OCI-LY1 (cell line): ENCODE results near the gene TRIM37.

Experiments
- H2AFZ ChIP-seq: fragments of 200-600 bp; sonication (generic), shearing (Covaris generic); 2 replicates; pipeline ENCODE4 v1.6.0; 2014; ENCODE audit warnings: antibody characterized with exemption, mild to moderate bottlenecking, low read length
- H3F3A ChIP-seq: fragments of 200-600 bp; sonication (generic), shearing (Covaris generic); 2 replicates; pipeline ENCODE4 v1.6.0; 2014; ENCODE audit warnings: mild to moderate bottlenecking, antibody characterized with exemption, low read length, moderate library complexity; ENCODE audit not compliant: insufficient read depth
- H3K27ac ChIP-seq: fragments of 200-600 bp; sonication (generic); 2 replicates; pipeline ENCODE4 v1.5.1; 2014; ENCODE audit warnings: low read length, mixed run types, mild to moderate bottlenecking, low read depth; ENCODE audit not compliant: poor library complexity, severe bottlenecking
- H3K27me3 ChIP-seq: fragments of 200-600 bp; sonication (generic); 2 replicates; pipeline ENCODE4 v1.6.0; 2014; ENCODE audit warnings: antibody characterized with exemption, mild to moderate bottlenecking, low read length, moderate library complexity; ENCODE audit not compliant: insufficient read depth
- H3K36me3 ChIP-seq: fragments of 200-600 bp; sonication (generic); 2 replicates; pipeline ENCODE4 v1.6.1; 2014; ENCODE audit warnings: mild to moderate bottlenecking, antibody characterized with exemption, low read length, moderate library complexity, mixed read lengths; ENCODE audit not compliant: insufficient read depth
- H3K4me1 ChIP-seq: fragments of 200-600 bp; sonication (generic); 2 replicates; pipeline ENCODE4 v1.5.1; 2014; ENCODE audit warnings: mild to moderate bottlenecking, low read length, moderate library complexity; ENCODE audit not compliant: insufficient read depth, severe bottlenecking
- H3K4me2 ChIP-seq: fragments of 200-600 bp; sonication (generic), shearing (Covaris generic); 2 replicates; pipeline ENCODE4 v1.6.1; 2014; ENCODE audit warnings: low read length
- H3K4me3 ChIP-seq: fragments of 200-600 bp; sonication (generic); 2 replicates; pipeline ENCODE4 v1.5.1; 2014; ENCODE audit warnings: low read length, low read depth, mild to moderate bottlenecking, mixed read lengths; ENCODE audit not compliant: poor library complexity, severe bottlenecking
- H3K79me2 ChIP-seq: fragments of 200-600 bp; shearing (Covaris generic); 2 replicates; pipeline ENCODE4 v1.6.1; 2016; ENCODE audit warnings: mixed run types, low read length, mixed read lengths; ENCODE audit not compliant: insufficient read depth
- H3K9ac ChIP-seq: fragments of 200-600 bp; sonication (generic), shearing (Covaris generic); 2 replicates; pipeline ENCODE4 v1.6.1; 2014; ENCODE audit warnings: mild to moderate bottlenecking, low read length, mixed read lengths
- H3K9me2 ChIP-seq: fragments of 200-600 bp; sonication (generic), shearing (Covaris generic); 2 replicates; pipeline ENCODE4 v1.6.1; 2014; ENCODE audit warnings: low read depth, mild to moderate bottlenecking, low read length, mixed read lengths
- H3K9me3 ChIP-seq: fragments of 200-600 bp; shearing (Covaris generic); 2 replicates; pipeline ENCODE4 v1.6.1; 2014; ENCODE audit warnings: low read length, mixed read lengths
- H4K20me1 ChIP-seq: fragments of 200-600 bp; sonication (generic), shearing (Covaris generic); 2 replicates; pipeline ENCODE4 v1.6.0; 2016; ENCODE audit warnings: mild to moderate bottlenecking, low read length; ENCODE audit not compliant: insufficient read depth
- CTCF ChIP-seq: fragments of 200-600 bp; sonication (generic), shearing (Covaris generic); IDR thresholded peaks from 2 replicates; pipeline ENCODE4 v1.5.1; 2017; ENCODE audit warnings: mild to moderate bottlenecking, antibody characterized with exemption, low read length, moderate library complexity, mixed read lengths
- EZH2 ChIP-seq: fragments of 200-600 bp; sonication (generic), shearing (Covaris generic); IDR thresholded peaks from 2 replicates; pipeline ENCODE4 v1.8.0; 2017; ENCODE audit warnings: borderline replicate concordance, mixed run types, mild to moderate bottlenecking, antibody characterized with exemption, low read length, moderate library complexity, mixed read lengths

TRIM37 gene

GRCh38 chr17:58944166-58944565 lies 162.5 kb downstream of the TRIM37 start:
- Histone ChIP-seq H3K4me1 (no peaks in the 10 kb centered on the region), H3K79me2 (no peaks in the 10 kb centered on the region), H2AFZ (no peak overlapping the region), H3K36me3 (no peaks in the 10 kb centered on the region), H3K9me2 (no peaks in the 10 kb centered on the region), H3K27me3 (no peaks in the 10 kb centered on the region), H3K9me3 (peaks cover under 1% of the 10 kb centered on the region; the same call in 1 of the 2 replicates), H3K4me3 (no peak overlapping the region), H3K9ac (no peak overlapping the region), H3K27ac (no peak overlapping the region), H3F3A (no peaks in the 10 kb centered on the region), H4K20me1 (no peaks in the 10 kb centered on the region), H3K4me2 (no peak overlapping the region)
- no peak for TF ChIP-seq CTCF
- no peak for TF ChIP-seq EZH2

GRCh38 chr17:58936295-58936694 lies 170.4 kb downstream of the TRIM37 start:
- no peak overlapping the region for H3K4me3 ChIP-seq
- TF ChIP-seq EZH2 (no peak), CTCF (no peak)
- H4K20me1 ChIP-seq = no peaks in the 10 kb centered on the region
- no peaks in the 10 kb centered on the region for H3K79me2 ChIP-seq
- H3K27me3 ChIP-seq = no peaks in the 10 kb centered on the region
- H3K4me1 ChIP-seq = no peaks in the 10 kb centered on the region
- H3K4me2 ChIP-seq = no peak overlapping the region
- no peak overlapping the region for H3K9ac ChIP-seq
- H3K9me3 ChIP-seq = no peaks in the 10 kb centered on the region
- H3K27ac ChIP-seq = no peak overlapping the region
- no peaks in the 10 kb centered on the region for H3F3A ChIP-seq
- H3K36me3 ChIP-seq = no peaks in the 10 kb centered on the region
- H2AFZ ChIP-seq = no peak overlapping the region
- H3K9me2 ChIP-seq = no peaks in the 10 kb centered on the region

GRCh38 chr17:58932956-58933355 lies 173.7 kb downstream of the TRIM37 start:
- H4K20me1 ChIP-seq = no peaks in the 10 kb centered on the region
- no peaks in the 10 kb centered on the region for H3K4me1 ChIP-seq
- no peak for TF ChIP-seq EZH2
- no peak for TF ChIP-seq CTCF
- H3K27me3 ChIP-seq = no peaks in the 10 kb centered on the region
- H3K9me2 ChIP-seq = no peaks in the 10 kb centered on the region
- no peak overlapping the region for H3K4me2 ChIP-seq
- no peaks in the 10 kb centered on the region for H3K79me2 ChIP-seq
- no peak overlapping the region for H3K27ac ChIP-seq
- H3F3A ChIP-seq = no peaks in the 10 kb centered on the region
- no peak overlapping the region for H3K9ac ChIP-seq
- H3K36me3 ChIP-seq = no peaks in the 10 kb centered on the region
- H3K9me3 ChIP-seq = no peaks in the 10 kb centered on the region
- no peak overlapping the region for H3K4me3 ChIP-seq
- H2AFZ ChIP-seq = no peak overlapping the region
